Fibroblast of lung (primary cell): Measurements from ENCODE around the gene UBAP1L.

Experiments
- EZH2 ChIP-seq: IDR thresholded peaks from 2 replicates; pipeline ENCODE4 v1.5.1; 2012; ENCODE audit warnings: low read length, control low read depth, mild to moderate bottlenecking; ENCODE audit errors: missing control alignments
- TF ChIP-seq, protein P1 (sequence below), 2 donors: IDR thresholded peaks in 1 of 2; conservative IDR thresholded peaks in 1 of 2; 1 replicate in 1 of 2; 2 replicates in 1 of 2; pipeline ENCODE4 v1.5.1; 2011 to 2012; ENCODE audit warnings: low read length in 2 of 2, control low read depth in 1 of 2, inconsistent platforms in 1 of 2, low read depth in 1 of 2, mild to moderate bottlenecking in 1 of 2

GRCh38 chr15:65096481-65097385 lies 18.3 kb downstream of the UBAP1L start:
- TF ChIP-seq, protein P1, sequence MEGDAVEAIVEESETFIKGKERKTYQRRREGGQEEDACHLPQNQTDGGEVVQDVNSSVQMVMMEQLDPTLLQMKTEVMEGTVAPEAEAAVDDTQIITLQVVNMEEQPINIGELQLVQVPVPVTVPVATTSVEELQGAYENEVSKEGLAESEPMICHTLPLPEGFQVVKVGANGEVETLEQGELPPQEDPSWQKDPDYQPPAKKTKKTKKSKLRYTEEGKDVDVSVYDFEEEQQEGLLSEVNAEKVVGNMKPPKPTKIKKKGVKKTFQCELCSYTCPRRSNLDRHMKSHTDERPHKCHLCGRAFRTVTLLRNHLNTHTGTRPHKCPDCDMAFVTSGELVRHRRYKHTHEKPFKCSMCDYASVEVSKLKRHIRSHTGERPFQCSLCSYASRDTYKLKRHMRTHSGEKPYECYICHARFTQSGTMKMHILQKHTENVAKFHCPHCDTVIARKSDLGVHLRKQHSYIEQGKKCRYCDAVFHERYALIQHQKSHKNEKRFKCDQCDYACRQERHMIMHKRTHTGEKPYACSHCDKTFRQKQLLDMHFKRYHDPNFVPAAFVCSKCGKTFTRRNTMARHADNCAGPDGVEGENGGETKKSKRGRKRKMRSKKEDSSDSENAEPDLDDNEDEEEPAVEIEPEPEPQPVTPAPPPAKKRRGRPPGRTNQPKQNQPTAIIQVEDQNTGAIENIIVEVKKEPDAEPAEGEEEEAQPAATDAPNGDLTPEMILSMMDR (conservative IDR thresholded peaks at IDR 0.05 in 1 of 2, IDR thresholded peaks at IDR 0.05 in 1 of 2; ENCODE audit: low read depth in 1 of 2, low read length in 2 of 2), result no peak
- no peak for TF ChIP-seq EZH2
